ENCODE data around the gene CFAP46. TPM values are rescaled to one million over a fixed set of nuclear protein-coding genes. Genes with fewer than 3 reads are reported as not detected.

The CFAP46 gene
- total and polyA plus RNA-seq, 2 experiments from 2014 or later: 3.1 to 5.4 TPM

DNA sequence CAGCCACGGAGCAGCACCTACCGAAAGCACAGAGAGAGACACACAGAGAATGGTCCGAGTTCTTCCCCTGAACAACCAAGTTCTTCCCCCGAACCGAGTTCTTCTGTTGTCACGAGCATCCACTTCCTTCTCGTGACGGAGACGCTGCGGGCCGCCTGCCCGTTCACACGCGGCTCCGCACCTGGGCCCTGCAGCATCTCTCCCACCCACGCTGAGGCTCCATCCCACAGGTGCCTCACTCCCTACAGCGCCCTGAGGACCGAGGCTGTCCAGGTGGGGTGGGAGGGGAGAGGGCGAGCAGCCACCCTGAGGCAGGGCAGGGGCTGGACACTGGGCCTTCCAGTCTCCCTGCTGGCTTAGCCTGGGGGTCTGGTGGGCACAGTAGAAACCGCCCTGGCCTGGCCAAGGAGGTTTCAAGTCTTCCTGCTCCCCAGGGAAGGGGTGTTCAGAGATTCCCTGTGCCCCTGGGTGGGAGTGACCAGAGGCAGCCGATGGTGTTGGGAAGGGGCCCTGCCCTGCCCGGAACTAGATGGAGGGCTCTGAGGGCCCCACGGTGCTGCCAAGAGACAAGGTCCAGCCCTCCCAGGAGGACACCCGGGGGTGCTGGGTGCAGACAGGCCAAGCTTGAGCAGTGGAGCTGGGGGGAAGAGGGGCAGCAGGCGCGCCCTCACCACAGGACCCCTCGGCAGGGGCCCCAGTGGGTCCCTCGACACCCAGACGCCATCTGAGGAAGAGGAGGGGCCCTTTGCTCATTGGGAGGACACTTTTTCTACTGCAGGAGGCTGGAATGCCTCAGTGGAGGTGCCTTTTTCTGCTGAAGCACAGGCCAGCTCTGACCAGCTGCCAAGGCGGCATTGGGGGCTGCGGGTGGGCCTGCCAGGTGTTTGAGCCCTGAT is 151.2 kb downstream of the CFAP46 start:
- Mint-ChIP-seq H3K27ac (no peak overlapping the region), H3K4me1 (no peaks in the 10 kb centered on the region), H3K27me3 (ENCODE audit: insufficient read depth, low read depth, poor library complexity) (peaks cover 44% of the 10 kb centered on the region), H3K9me3 (no peaks in the 10 kb centered on the region), H3K36me3 (ENCODE audit: low read depth) (no peaks in the 10 kb centered on the region), H3K4me3 (no peak overlapping the region)
- H3K9me2 ChIP-seq (ENCODE audit: insufficient read depth): no peaks in the 10 kb centered on the region
- TF ChIP-seq ZNF462 (CRISPR knock-in tag; IDR thresholded peaks at IDR 0.05) (no peak), JUNB (IDR thresholded peaks at IDR 0.05; ENCODE audit: unreplicated experiment) (no peak), ZNF114 (CRISPR knock-in tag; IDR thresholded peaks at IDR 0.05) (no peak), POLR2AphosphoS5 (IDR thresholded peaks at IDR 0.05; ENCODE audit: low read depth) (no peak), ETS1 (IDR thresholded peaks at IDR 0.05) (no peak), REST (IDR thresholded peaks at IDR 0.05; ENCODE audit: unreplicated experiment) (no peak)
- no peaks in the 10 kb centered on the region for H3K36me3 ChIP-seq (ENCODE audit: insufficient read depth)
- no peak overlapping the region for H3K27ac ChIP-seq (ENCODE audit: low read depth)
- H3K4me1 ChIP-seq (ENCODE audit: insufficient read depth): no peaks in the 10 kb centered on the region
- no peak overlapping the region for H3K4me2 ChIP-seq
- DNase-seq (ENCODE audit: low spot score): no peak
- H3K79me2 ChIP-seq (replicated peaks; ENCODE audit: insufficient read depth): no peaks in the 10 kb centered on the region
- H3K4me3 ChIP-seq: no peak overlapping the region
- peaks cover 43% of the 10 kb centered on the region for H3K27me3 ChIP-seq (ENCODE audit: insufficient read depth)
- no peak for ATAC-seq
- no peaks in the 10 kb centered on the region for H4K20me1 ChIP-seq (replicated peaks; ENCODE audit: insufficient read depth)
- H2AFZ ChIP-seq: no peak overlapping the region
- no peaks in the 10 kb centered on the region for H3F3A ChIP-seq (replicated peaks; ENCODE audit: low read depth)
